Coronary artery (tissue), 2 donors: Measurements from ENCODE around the gene IGFBPL1.

Experiments used
- DNase-seq: peaks from one replicate; pipeline ENCODE4 v3.0.0-alpha.2; 2017; ENCODE audit warnings: low spot score
- H3K27ac ChIP-seq, 2 donors: fragments of 200-600 bp; sonication (generic); one replicate each; pipeline ENCODE4 v1.5.1; 2016 to 2019
- H3K4me3 ChIP-seq: fragments of 200-600 bp; sonication (generic); 2 replicates; pipeline ENCODE4 v1.5.1; 2016; ENCODE audit warnings: mild to moderate bottlenecking, moderate library complexity
- CTCF ChIP-seq: fragments of 200-600 bp; sonication (generic); IDR thresholded peaks from one replicate; pipeline ENCODE4 v1.5.1; 2019; ENCODE audit warnings: antibody characterized with exemption

The IGFBPL1 gene

DNA sequence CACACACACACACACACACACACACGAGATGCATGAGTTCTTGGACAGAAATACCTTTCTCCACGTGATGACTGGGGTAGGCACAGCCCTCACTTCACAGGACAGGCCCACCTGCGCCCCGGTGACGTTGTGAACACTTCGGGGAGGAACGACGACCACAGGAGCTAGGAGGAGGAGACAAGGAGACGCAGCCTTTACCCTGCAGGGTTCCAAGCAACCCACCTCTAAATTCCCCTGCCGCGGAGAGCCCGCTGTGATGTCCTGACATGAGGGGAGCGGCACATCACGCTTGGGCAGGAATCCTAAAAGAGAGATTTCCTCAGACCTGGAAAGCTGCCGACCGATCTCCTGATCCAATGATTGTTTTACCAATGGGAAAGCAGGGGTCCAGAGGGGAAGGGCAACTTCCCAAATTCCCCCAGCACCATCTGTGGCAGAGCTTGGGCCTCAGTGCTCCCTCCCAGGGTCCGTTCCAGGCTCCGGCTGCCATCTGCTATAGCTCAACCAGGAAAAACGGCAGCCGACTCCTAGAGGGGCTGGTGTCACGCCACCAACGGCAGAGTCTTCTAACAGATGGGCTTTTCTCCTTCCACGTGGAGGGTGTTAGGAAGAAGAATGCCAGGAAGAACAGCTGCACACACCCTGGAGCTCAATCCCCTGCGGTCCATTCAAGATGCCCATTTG lies 10.1 kb downstream of the IGFBPL1 start:
- no peak for TF ChIP-seq CTCF
- no peak overlapping the region for H3K4me3 ChIP-seq
- no peak for DNase-seq
- H3K27ac ChIP-seq = no peak overlapping the region

GRCh38 chr9:38413283-38413682 lies 11.0 kb downstream of the IGFBPL1 start:
- H3K27ac ChIP-seq = no peak overlapping the region
- TF ChIP-seq CTCF = no peak
- no peak overlapping the region for H3K4me3 ChIP-seq
- DNase-seq = no peak

- no peak overlapping the region for H3K27ac ChIP-seq
- DNase-seq = no peak
- H3K4me3 ChIP-seq = no peak overlapping the region
- TF ChIP-seq CTCF = no peak
Measured at GRCh38 chr9:38412751-38413150, 11.5 kb downstream of the IGFBPL1 start.

GRCh38 chr9:38408719-38409118 lies 15.5 kb downstream of the IGFBPL1 start:
- no peak for DNase-seq
- TF ChIP-seq CTCF = no peak
- Histone ChIP-seq H3K27ac (no peak overlapping the region), H3K4me3 (no peak overlapping the region)

DNA sequence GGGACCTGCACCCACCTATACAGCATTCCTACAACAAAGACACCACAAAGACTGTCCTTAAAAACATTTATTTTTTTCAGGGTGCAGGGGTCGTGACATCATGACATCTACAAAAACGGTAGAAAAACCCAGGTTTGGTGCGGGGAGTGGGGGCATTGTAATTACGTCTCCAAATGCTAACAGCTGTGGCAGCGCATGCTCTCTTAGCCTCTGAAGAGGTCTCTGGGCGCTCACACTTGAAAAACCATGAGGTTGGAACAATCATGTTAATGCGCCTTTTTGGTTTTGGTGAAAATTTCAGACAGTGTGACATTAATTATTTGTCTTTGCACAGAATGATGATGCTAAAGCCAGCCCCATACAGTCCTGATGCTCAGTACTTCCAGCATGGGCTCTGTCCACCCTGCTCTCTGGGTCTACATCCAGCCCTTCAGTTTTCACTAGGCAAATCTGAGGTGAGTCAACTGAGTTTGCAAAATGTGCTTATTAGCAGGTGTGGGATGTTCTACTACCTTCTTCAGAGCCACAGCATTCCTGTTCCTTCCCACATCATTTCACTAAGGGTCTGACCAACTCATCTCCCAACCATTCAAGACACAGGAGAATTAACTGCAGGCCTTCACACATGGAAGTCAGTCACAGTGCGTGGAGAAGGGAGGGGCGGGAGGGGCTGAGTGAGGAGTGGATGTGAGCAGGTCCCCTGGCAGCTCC lies 17.6 kb downstream of the IGFBPL1 start:
- DNase-seq = no peak
- no peak for TF ChIP-seq CTCF
- H3K4me3 ChIP-seq = no peak overlapping the region
- H3K27ac ChIP-seq = no peak overlapping the region

DNA sequence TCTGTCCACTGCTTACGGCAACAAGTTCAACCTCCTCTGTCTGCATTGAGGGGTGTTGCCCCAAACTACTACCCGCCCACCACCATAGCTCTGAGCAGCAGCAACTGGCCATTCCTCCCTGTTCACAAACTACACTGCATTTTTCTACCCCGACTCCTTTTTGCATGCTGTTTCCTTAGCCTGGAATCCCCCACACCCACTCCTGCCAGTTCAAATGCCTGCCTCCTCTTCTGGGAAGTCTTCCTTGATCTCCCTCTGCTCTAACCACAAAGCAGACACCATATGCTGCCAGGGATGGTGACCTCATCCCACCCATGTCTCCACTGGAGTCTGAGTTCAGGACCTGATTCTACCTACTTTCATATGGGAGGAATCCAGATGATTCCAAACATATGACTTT lies 18.5 kb downstream of the IGFBPL1 start:
- DNase-seq = no peak
- Histone ChIP-seq H3K4me3 (no peak overlapping the region), H3K27ac (no peak overlapping the region)
- no peak for TF ChIP-seq CTCF

GRCh38 chr9:38404314-38404713 lies 19.9 kb downstream of the IGFBPL1 start:
- no peak for TF ChIP-seq CTCF
- Histone ChIP-seq H3K27ac (no peak overlapping the region), H3K4me3 (no peak overlapping the region)
- DNase-seq = no peak
